Tibial nerve (tissue), 4 donors: ENCODE results near the gene SLC4A3. TPM values are rescaled to one million over a fixed set of nuclear protein-coding genes. Genes with fewer than 3 reads are reported as not detected.

Experiments
- DNase-seq, 2 donors: peaks; one replicate each; pipeline ENCODE4 v3.0.0-alpha.2; 2019; ENCODE audit warnings: low spot score in 2 of 2
- H3K27ac ChIP-seq, 4 donors: fragments of 200-600 bp; sonication (generic) in 3 of 4; one replicate each; pipeline ENCODE4 v1.5.1; 2017 to 2019; ENCODE audit warnings: mild to moderate bottlenecking in 1 of 4
- H3K27me3 ChIP-seq, 2 donors: fragments of 200-600 bp; sonication (generic) in 1 of 2; one replicate each; pipeline versions ENCODE4 v1.5.1 to v1.6.0; 2017 to 2019
- H3K36me3 ChIP-seq, 3 donors: fragments of 200-600 bp; sonication (generic); one replicate each; pipeline ENCODE4 v1.5.1; 2018 to 2019
- H3K4me1 ChIP-seq, 4 donors: fragments of 200-600 bp; sonication (generic) in 3 of 4; one replicate each; pipeline ENCODE4 v1.5.1; 2017 to 2019
- H3K4me3 ChIP-seq, 4 donors: fragments of 200-600 bp; sonication (generic) in 3 of 4; one replicate each; pipeline ENCODE4 v1.5.1; 2017 to 2019; ENCODE audit warnings: mild to moderate bottlenecking in 1 of 4, moderate library complexity in 1 of 4
- H3K9me3 ChIP-seq, 4 donors: fragments of 200-600 bp; sonication (generic) in 3 of 4; one replicate each; pipeline ENCODE4 v1.5.1; 2017 to 2019
- CTCF ChIP-seq, 5 experiments: fragments of 200-600 bp in 3 of 5; fragments of 450-650 bp in 2 of 5; sonication (generic) in 3 of 5; IDR thresholded peaks; one replicate each; pipeline ENCODE4 v1.5.1; 2016 to 2019; ENCODE audit warnings: antibody characterized with exemption in 5 of 5, mild to moderate bottlenecking in 3 of 5, moderate library complexity in 2 of 5
- EP300 ChIP-seq, 2 donors: sonication (generic); formaldehyde crosslinking; IDR thresholded peaks; one replicate each; pipeline ENCODE4 v1.6.1; 2017; ENCODE audit warnings: antibody characterized with exemption in 2 of 2, mild to moderate bottlenecking in 1 of 2
- POLR2A ChIP-seq, 2 donors: fragments of 450-650 bp; IDR thresholded peaks; one replicate each; pipeline ENCODE4 v1.6.1; 2017; ENCODE audit warnings: antibody characterized with exemption in 2 of 2, mild to moderate bottlenecking in 2 of 2, moderate library complexity in 2 of 2
- WGBS, 2 donors: methylation state at CpG; one replicate each; pipeline ENCODE4 v1.1.5; 2018; 5-methylcytosine and 5-hydroxymethylcytosine counted together
- total RNA-seq, 4 donors: library from RNA; depleted of rRNA; stranded (reverse); fragments of >200 nt; gene quantifications; one replicate each; pipeline ENCODE4 v1.1.0, GENCODE V29; 2016

The SLC4A3 gene
- total RNA-seq, 4 donors from 2014 or later = 1.3 to 5.1 (median 3.4) TPM

DNA sequence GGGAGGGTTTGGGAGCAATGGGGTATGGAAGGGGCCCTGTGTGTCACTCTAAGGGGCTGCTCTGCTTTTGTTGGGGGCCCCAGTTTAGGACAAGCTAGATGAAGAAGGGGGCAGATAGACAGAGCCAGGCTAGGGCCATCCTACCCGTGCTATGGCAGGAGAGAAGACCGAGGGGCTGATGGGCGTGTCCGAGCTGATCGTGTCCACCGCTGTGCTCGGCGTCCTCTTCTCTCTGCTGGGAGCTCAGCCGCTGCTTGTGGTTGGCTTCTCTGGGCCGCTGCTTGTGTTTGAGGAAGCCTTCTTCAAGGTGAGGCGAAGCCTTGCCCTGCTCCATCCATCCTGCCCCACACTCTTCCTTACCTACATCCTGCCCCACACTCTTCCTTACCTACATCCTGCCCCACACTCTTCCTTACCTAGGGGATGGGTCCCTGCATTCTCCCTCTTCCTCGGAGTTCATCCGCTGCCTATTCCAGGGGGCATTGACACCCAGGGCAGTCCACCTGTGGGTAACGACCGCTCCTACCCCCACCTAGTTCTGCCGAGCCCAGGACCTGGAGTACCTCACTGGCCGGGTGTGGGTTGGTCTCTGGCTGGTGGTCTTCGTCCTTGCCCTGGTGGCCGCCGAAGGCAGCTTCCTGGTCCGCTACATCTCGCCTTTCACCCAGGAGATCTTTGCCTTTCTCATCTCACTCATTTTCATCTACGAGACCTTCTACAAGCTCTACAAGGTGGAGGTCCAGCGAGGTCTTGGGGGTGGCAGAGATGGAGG is 8.9 kb downstream of the SLC4A3 start:
- Histone ChIP-seq H3K4me3 (no peak overlapping the region), H3K27ac (no peak overlapping the region), H3K27me3 (no peaks in the 10 kb centered on the region), H3K9me3 (no peaks in the 10 kb centered on the region), H3K36me3 (peaks cover 0 to 42% (median 0%) of the 10 kb centered on the region in 3 donors), H3K4me1 (no peaks in the 10 kb centered on the region)
- TF ChIP-seq EP300 (IDR thresholded peaks at IDR 0.05) (no peak), CTCF (IDR thresholded peaks at IDR 0.05) (no peak), POLR2A (IDR thresholded peaks at IDR 0.05) (no peak)
- DNase-seq = no peak
- 86 to 89% methylated on average over 24 of the region's 24 CpGs for WGBS, 2 donors

- Histone ChIP-seq H3K36me3 (peaks cover 0 to 37% (median 0%) of the 10 kb centered on the region in 3 donors), H3K27me3 (no peaks in the 10 kb centered on the region), H3K4me1 (peaks cover 0 to 4% (median 2%) of the 10 kb centered on the region in 4 donors), H3K4me3 (no peak overlapping the region), H3K9me3 (no peaks in the 10 kb centered on the region), H3K27ac (no peak overlapping the region)
- DNase-seq = no peak
- WGBS, 2 donors = 81 to 85% methylated on average over 13 of the region's 13 CpGs
- no peak for TF ChIP-seq POLR2A (IDR thresholded peaks at IDR 0.05)
- no peak for TF ChIP-seq CTCF (IDR thresholded peaks at IDR 0.05)
- no peak for TF ChIP-seq EP300 (IDR thresholded peaks at IDR 0.05)
Observed at GRCh38 chr2:219636941-219637841, 9.8 kb downstream of the SLC4A3 start.

GRCh38 chr2:219637842-219638185 is 10.4 kb downstream of the SLC4A3 start:
- no peaks in the 10 kb centered on the region for H3K9me3 ChIP-seq
- DNase-seq = no peak
- H3K4me1 ChIP-seq = peaks cover 0 to 9% (median 2%) of the 10 kb centered on the region in 4 donors
- WGBS, 2 donors = 89 to 90% methylated on average over 9 of the region's 9 CpGs
- TF ChIP-seq POLR2A (IDR thresholded peaks at IDR 0.05) = no peak
- TF ChIP-seq EP300 (IDR thresholded peaks at IDR 0.05) = no peak
- no peak for TF ChIP-seq CTCF (IDR thresholded peaks at IDR 0.05)
- H3K4me3 ChIP-seq = no peak overlapping the region
- no peak overlapping the region for H3K27ac ChIP-seq
- peaks cover 0 to 31% (median 0%) of the 10 kb centered on the region in 3 donors for H3K36me3 ChIP-seq
- no peaks in the 10 kb centered on the region for H3K27me3 ChIP-seq

- no peaks in the 10 kb centered on the region for H3K27me3 ChIP-seq
- no peaks in the 10 kb centered on the region for H3K9me3 ChIP-seq
- peaks cover 0 to 12% (median 2%) of the 10 kb centered on the region in 4 donors for H3K4me1 ChIP-seq
- no peak overlapping the region for H3K4me3 ChIP-seq
- peaks cover 0 to 25% (median 0%) of the 10 kb centered on the region in 3 donors for H3K36me3 ChIP-seq
- DNase-seq = no peak
- no peak overlapping the region for H3K27ac ChIP-seq
- WGBS, 2 donors = 84 to 85% methylated on average over 17 of the region's 17 CpGs
- TF ChIP-seq EP300 (IDR thresholded peaks at IDR 0.05) (no peak), CTCF (IDR thresholded peaks at IDR 0.05) (no peak), POLR2A (IDR thresholded peaks at IDR 0.05) (no peak)
Observed at GRCh38 chr2:219638217-219638947, 11.0 kb downstream of the SLC4A3 start.
